Astrocyte of the spinal cord (primary cell): ENCODE data around the gene SRF.
A peak's percentile ranks its signal among the peaks of the same experiment; 100 is the strongest.

Experiments used
- DNase-seq: peaks from one replicate; pipeline ENCODE4 v3.0.0; 2011; ENCODE audit warnings: low read depth, low spot score
- H3K4me3 ChIP-seq: 2 replicates; pipeline ENCODE4 v1.5.1; 2011; ENCODE audit warnings: low read depth, mild to moderate bottlenecking, low read length, moderate library complexity
- in situ Hi-C: cut with HindIII; loops from 2 replicates; pipeline ENCODE4 v1.10.0; 2017; ENCODE audit warnings: low sequenced_read_pairs
- TF ChIP-seq, protein P1 (sequence below): IDR thresholded peaks from 2 replicates; pipeline ENCODE4 v1.5.1; 2012; ENCODE audit warnings: low read depth, mild to moderate bottlenecking, low read length, inconsistent platforms

SRF gene

GRCh38 chr6:43211955-43212354 is 40.9 kb downstream of the SRF start:
- DNase-seq = no peak
- in situ Hi-C loops = no loop called here
- TF ChIP-seq, protein P1, sequence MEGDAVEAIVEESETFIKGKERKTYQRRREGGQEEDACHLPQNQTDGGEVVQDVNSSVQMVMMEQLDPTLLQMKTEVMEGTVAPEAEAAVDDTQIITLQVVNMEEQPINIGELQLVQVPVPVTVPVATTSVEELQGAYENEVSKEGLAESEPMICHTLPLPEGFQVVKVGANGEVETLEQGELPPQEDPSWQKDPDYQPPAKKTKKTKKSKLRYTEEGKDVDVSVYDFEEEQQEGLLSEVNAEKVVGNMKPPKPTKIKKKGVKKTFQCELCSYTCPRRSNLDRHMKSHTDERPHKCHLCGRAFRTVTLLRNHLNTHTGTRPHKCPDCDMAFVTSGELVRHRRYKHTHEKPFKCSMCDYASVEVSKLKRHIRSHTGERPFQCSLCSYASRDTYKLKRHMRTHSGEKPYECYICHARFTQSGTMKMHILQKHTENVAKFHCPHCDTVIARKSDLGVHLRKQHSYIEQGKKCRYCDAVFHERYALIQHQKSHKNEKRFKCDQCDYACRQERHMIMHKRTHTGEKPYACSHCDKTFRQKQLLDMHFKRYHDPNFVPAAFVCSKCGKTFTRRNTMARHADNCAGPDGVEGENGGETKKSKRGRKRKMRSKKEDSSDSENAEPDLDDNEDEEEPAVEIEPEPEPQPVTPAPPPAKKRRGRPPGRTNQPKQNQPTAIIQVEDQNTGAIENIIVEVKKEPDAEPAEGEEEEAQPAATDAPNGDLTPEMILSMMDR = peak; percentile 6
- H3K4me3 ChIP-seq = no peak overlapping the region

- TF ChIP-seq, protein P1 = no peak
- in situ Hi-C loops = no loop called here
- no peak overlapping the region for H3K4me3 ChIP-seq
- DNase-seq = no peak
These were observed 42.4 kb downstream of the SRF start for GRCh38 chr6:43213431-43213830.

DNA sequence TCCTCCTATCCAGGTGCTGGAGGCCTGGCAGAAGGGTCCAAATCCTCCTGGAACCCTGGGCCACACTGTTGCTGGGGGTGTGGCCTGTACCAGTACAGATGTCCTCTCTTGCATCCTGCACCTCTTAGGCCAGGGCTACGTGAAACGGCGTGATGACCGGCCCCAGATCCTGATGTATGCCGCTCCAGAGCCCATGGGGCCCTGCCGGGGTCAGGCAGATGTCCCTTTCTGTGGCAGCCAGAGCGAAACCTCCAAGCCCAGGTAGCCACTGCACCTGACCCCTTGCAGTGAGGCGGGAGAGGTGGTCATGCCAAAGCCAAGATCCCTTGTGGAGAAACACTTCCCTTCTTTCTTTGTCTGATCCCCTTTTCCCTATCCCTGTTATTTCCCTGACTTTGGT is 44.0 kb downstream of the SRF start:
- no peak overlapping the region for H3K4me3 ChIP-seq
- TF ChIP-seq, protein P1 = no peak
- in situ Hi-C loops = no loop called here
- DNase-seq = no peak

- no peak for DNase-seq
- TF ChIP-seq, protein P1 = no peak
- in situ Hi-C loops = no loop called here
- no peak overlapping the region for H3K4me3 ChIP-seq
These were observed 45.1 kb downstream of the SRF start for GRCh38 chr6:43216200-43216599.

DNA sequence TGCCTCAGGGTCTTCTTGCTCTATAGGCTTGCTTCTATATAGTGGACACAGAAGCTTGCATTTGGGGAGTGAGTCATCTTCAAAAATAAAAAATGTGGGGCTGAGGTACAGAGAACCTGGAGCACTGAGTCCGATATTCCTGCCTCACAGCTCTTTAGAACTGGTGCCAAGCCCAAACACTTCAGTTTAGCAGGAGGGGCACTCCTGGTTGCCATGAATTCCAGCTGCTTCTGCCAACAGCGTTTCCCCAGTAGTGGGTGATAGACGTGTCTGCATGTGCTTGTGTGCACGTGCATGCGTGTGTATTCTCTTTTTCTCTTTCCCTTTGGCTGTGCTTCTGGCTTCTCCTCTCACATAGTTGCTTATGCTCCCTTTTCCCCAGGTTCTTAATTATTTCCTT is 46.3 kb downstream of the SRF start:
- in situ Hi-C loops = no loop called here
- DNase-seq = no peak
- H3K4me3 ChIP-seq = no peak overlapping the region
- TF ChIP-seq, protein P1 = no peak

DNA sequence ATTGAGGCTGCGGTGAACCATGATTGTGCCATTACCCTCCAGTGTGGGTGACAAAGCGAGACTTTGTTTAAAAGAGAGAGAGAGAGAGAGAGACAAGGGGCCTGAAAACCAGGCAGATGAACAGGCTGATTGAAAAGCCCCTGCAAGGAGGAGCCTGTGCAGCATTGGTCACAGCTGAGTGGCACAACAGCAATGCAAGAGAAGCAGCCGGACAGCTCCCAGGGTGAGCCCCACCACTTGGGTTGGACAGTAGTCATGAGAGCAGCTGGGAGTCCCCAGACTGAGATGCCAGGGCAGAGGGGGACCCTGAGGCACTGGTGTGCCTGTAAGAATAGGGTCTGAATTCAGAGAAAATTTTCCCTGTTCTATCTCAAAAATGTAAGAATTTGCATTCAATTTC is 48.0 kb downstream of the SRF start:
- DNase-seq = no peak
- in situ Hi-C loops = no loop called here
- TF ChIP-seq, protein P1 = no peak
- no peak overlapping the region for H3K4me3 ChIP-seq

GRCh38 chr6:43219814-43220213 is 48.7 kb downstream of the SRF start:
- in situ Hi-C loops = no loop called here
- TF ChIP-seq, protein P1 = no peak
- H3K4me3 ChIP-seq = no peak overlapping the region
- no peak for DNase-seq
